Mesenchymal stem cell (in vitro differentiated cells and primary cell): ENCODE data around the gene TIMM17A.
A peak's percentile ranks its signal among the peaks of the same experiment; 100 is the strongest.

Experiments used
- DNase-seq: peaks from one replicate; pipeline ENCODE4 v3.0.0-alpha.2; 2013
- H2AFZ ChIP-seq: one replicate; pipeline ENCODE4 v1.6.1; 2013; ENCODE audit warnings: low read depth, mild to moderate bottlenecking, control low read depth, inconsistent platforms, low read length, moderate library complexity
- H2AK5ac ChIP-seq: 2 replicates; pipeline ENCODE4 v1.6.1; 2013; ENCODE audit warnings: low read length, moderate library complexity, mild to moderate bottlenecking, inconsistent platforms; ENCODE audit not compliant: severe bottlenecking
- H2BK120ac ChIP-seq: one replicate; pipeline ENCODE4 v1.6.1; 2013; ENCODE audit warnings: low read depth, mild to moderate bottlenecking, inconsistent platforms, low read length, moderate library complexity
- H2BK12ac ChIP-seq, 2 experiments: one replicate each; pipeline ENCODE4 v1.6.1; 2013; ENCODE audit warnings: inconsistent platforms in 2 of 2, low read length in 2 of 2, mild to moderate bottlenecking in 2 of 2, moderate library complexity in 2 of 2, control low read depth in 1 of 2
- H2BK15ac ChIP-seq: one replicate; pipeline ENCODE4 v1.6.1; 2013; ENCODE audit warnings: mild to moderate bottlenecking, low read depth, inconsistent platforms; ENCODE audit not compliant: poor library complexity, severe bottlenecking
- H2BK5ac ChIP-seq: 2 replicates; pipeline ENCODE4 v1.6.1; 2013; ENCODE audit warnings: low read depth, mild to moderate bottlenecking, low read length, control low read depth, inconsistent platforms; ENCODE audit not compliant: poor library complexity, severe bottlenecking
- H3K14ac ChIP-seq, 2 experiments: one replicate each; pipeline ENCODE4 v1.6.1; 2013; ENCODE audit warnings: inconsistent platforms in 2 of 2, low read length in 2 of 2, control low read depth in 1 of 2, mild to moderate bottlenecking in 1 of 2, moderate library complexity in 1 of 2
- H3K18ac ChIP-seq, 2 experiments: one replicate each; pipeline ENCODE4 v1.6.1; 2013; ENCODE audit warnings: inconsistent platforms in 2 of 2, low read length in 2 of 2, control low read depth in 1 of 2, low read depth in 1 of 2, mild to moderate bottlenecking in 1 of 2
- H3K23ac ChIP-seq, 2 experiments: one replicate each; pipeline ENCODE4 v1.6.1; 2013; ENCODE audit warnings: inconsistent platforms in 2 of 2, low read length in 2 of 2, mild to moderate bottlenecking in 2 of 2, moderate library complexity in 2 of 2, control low read depth in 1 of 2
- H3K27ac ChIP-seq: 2 replicates; pipeline ENCODE4 v1.5.1; 2013; ENCODE audit warnings: mild to moderate bottlenecking, moderate library complexity, low read length, control low read depth, inconsistent platforms; ENCODE audit not compliant: poor library complexity, severe bottlenecking
- H3K27me3 ChIP-seq, 2 experiments: 2 replicates each; pipeline versions ENCODE4 v1.6.1 to v1.7.0; 2013; ENCODE audit warnings: low read length in 2 of 2, mild to moderate bottlenecking in 2 of 2, moderate library complexity in 2 of 2, control low read depth in 1 of 2, inconsistent platforms in 1 of 2; ENCODE audit not compliant: control insufficient read depth in 1 of 2, insufficient read depth in 1 of 2
- H3K36me3 ChIP-seq, 2 experiments: 2 replicates each; pipeline versions ENCODE4 v1.6.1 to v1.7.0; 2013; ENCODE audit warnings: low read length in 2 of 2, control low read depth in 1 of 2, inconsistent platforms in 1 of 2, low read depth in 1 of 2, mild to moderate bottlenecking in 1 of 2; ENCODE audit not compliant: insufficient read depth in 2 of 2, control insufficient read depth in 1 of 2
- H3K4ac ChIP-seq, 2 experiments: one replicate each; pipeline ENCODE4 v1.6.1; 2013; ENCODE audit warnings: inconsistent platforms in 2 of 2, low read length in 2 of 2, mild to moderate bottlenecking in 2 of 2, moderate library complexity in 2 of 2, control low read depth in 1 of 2, low read depth in 1 of 2
- H3K4me1 ChIP-seq: 2 replicates; pipeline ENCODE4 v1.6.1; 2013; ENCODE audit warnings: low read depth, low read length, control low read depth; ENCODE audit not compliant: control insufficient read depth, insufficient read depth
- H3K4me2 ChIP-seq: 2 replicates; pipeline ENCODE4 v1.6.1; 2013; ENCODE audit warnings: low read length, mild to moderate bottlenecking, inconsistent platforms; ENCODE audit not compliant: poor library complexity, severe bottlenecking
- H3K4me3 ChIP-seq, 2 experiments: 2 replicates each; pipeline versions ENCODE4 v1.5.1 to v1.7.0; 2013; ENCODE audit warnings: low read length in 2 of 2, mild to moderate bottlenecking in 2 of 2, control low read depth in 1 of 2, low read depth in 1 of 2; ENCODE audit not compliant: insufficient read depth in 1 of 2
- H3K79me1 ChIP-seq: replicated peaks from 2 replicates; pipeline ENCODE4 v1.6.1; 2013; ENCODE audit warnings: mild to moderate bottlenecking, control low read depth, low read length, inconsistent platforms; ENCODE audit not compliant: poor library complexity, severe bottlenecking
- H3K9ac ChIP-seq: 2 replicates; pipeline ENCODE4 v1.7.0; 2013; ENCODE audit warnings: mild to moderate bottlenecking, low read length, moderate library complexity
- H3K9me3 ChIP-seq: 2 replicates; pipeline ENCODE4 v1.7.0; 2013; ENCODE audit warnings: mild to moderate bottlenecking, low read length; ENCODE audit not compliant: control insufficient read depth
- H4K8ac ChIP-seq: one replicate; pipeline ENCODE4 v1.6.1; 2013; ENCODE audit warnings: inconsistent platforms, mild to moderate bottlenecking, low read length, moderate library complexity
- H4K91ac ChIP-seq: one replicate; pipeline ENCODE4 v1.6.1; 2013; ENCODE audit warnings: mild to moderate bottlenecking, low read length, inconsistent platforms
- WGBS: methylation state at CpG from one replicate; pipeline ENCODE4 v1.1.7; 2013; ENCODE audit warnings: mixed read lengths; 5-methylcytosine and 5-hydroxymethylcytosine counted together

TIMM17A gene

GRCh38 chr1:201937624-201938213 is 17.6 kb upstream of the TIMM17A start:
- no peak overlapping the region for H2BK120ac ChIP-seq
- peak overlapping the region; percentile 45 for H3K9ac ChIP-seq
- H3K23ac ChIP-seq, result no peak overlapping the region
- H2AFZ ChIP-seq, result no peak overlapping the region
- H3K4me2 ChIP-seq, result no peak overlapping the region
- WGBS, result 40% methylated on average over 3 of the region's 5 CpGs
- peak overlapping the region; percentile 49 to 88 for H2BK12ac ChIP-seq
- H3K9me3 ChIP-seq, result no peaks in the 10 kb centered on the region
- H2BK5ac ChIP-seq, result no peak overlapping the region
- H3K4me3 ChIP-seq, result no peak overlapping the region
- no peak overlapping the region for H3K18ac ChIP-seq
- no peaks in the 10 kb centered on the region for H3K79me1 ChIP-seq
- no peaks in the 10 kb centered on the region for H3K27me3 ChIP-seq
- H3K4ac ChIP-seq, result peak overlapping the region in 1 of 2 experiments; percentile 24
- H4K8ac ChIP-seq, result no peak overlapping the region
- peak; percentile 91 for DNase-seq
- H2BK15ac ChIP-seq, result no peak overlapping the region
- no peak overlapping the region for H4K91ac ChIP-seq
- H3K36me3 ChIP-seq, result no peaks in the 10 kb centered on the region
- H3K4me1 ChIP-seq, result peaks cover 14% of the 10 kb centered on the region
- no peak overlapping the region for H3K14ac ChIP-seq
- H2AK5ac ChIP-seq, result no peak overlapping the region
- H3K27ac ChIP-seq, result peak overlapping the region; percentile 21

GRCh38 chr1:201938440-201939035 is 16.8 kb upstream of the TIMM17A start:
- Histone ChIP-seq H2AK5ac (peak overlapping the region; percentile 23), H3K4me3 (peak overlapping the region in 1 of 2 experiments; percentile 18), H2BK12ac (peak overlapping the region; percentile 38 to 51), H3K4ac (peak overlapping the region; percentile 71 to 81), H2BK120ac (peak overlapping the region; percentile 65), H3K36me3 (no peaks in the 10 kb centered on the region), H3K27me3 (no peaks in the 10 kb centered on the region), H3K18ac (peak overlapping the region; percentile 50 to 95), H2BK15ac (peak overlapping the region; percentile 90), H2BK5ac (no peak overlapping the region), H3K27ac (no peak overlapping the region), H3K4me2 (no peak overlapping the region), H4K91ac (peak overlapping the region; percentile 93), H3K9ac (peak overlapping the region; percentile 45), H3K14ac (no peak overlapping the region), H3K23ac (no peak overlapping the region), H4K8ac (peak overlapping the region; percentile 78), H3K79me1 (no peaks in the 10 kb centered on the region), H2AFZ (no peak overlapping the region), H3K9me3 (no peaks in the 10 kb centered on the region), H3K4me1 (peaks cover 14% of the 10 kb centered on the region)
- WGBS, result 28% methylated on average over 4 of the region's 4 CpGs
- peak; percentile 75 for DNase-seq

GRCh38 chr1:201939148-201939547 is 16.2 kb upstream of the TIMM17A start:
- Histone ChIP-seq H4K91ac (no peak overlapping the region), H3K27me3 (no peaks in the 10 kb centered on the region), H2BK5ac (no peak overlapping the region), H3K18ac (peak overlapping the region in 1 of 2 experiments; percentile 77), H3K14ac (no peak overlapping the region), H3K9me3 (no peaks in the 10 kb centered on the region), H3K4me1 (peaks cover 11% of the 10 kb centered on the region), H2AK5ac (no peak overlapping the region), H3K4ac (peak overlapping the region in 1 of 2 experiments; percentile 5), H3K79me1 (no peaks in the 10 kb centered on the region), H4K8ac (peak overlapping the region; percentile 84), H2BK15ac (no peak overlapping the region), H3K23ac (no peak overlapping the region), H2AFZ (no peak overlapping the region), H3K9ac (no peak overlapping the region), H3K27ac (no peak overlapping the region), H2BK12ac (no peak overlapping the region), H3K4me3 (no peak overlapping the region), H3K4me2 (no peak overlapping the region), H2BK120ac (no peak overlapping the region), H3K36me3 (no peaks in the 10 kb centered on the region)
- WGBS, result 83% methylated on average over 2 of the region's 4 CpGs
- no peak for DNase-seq

DNA sequence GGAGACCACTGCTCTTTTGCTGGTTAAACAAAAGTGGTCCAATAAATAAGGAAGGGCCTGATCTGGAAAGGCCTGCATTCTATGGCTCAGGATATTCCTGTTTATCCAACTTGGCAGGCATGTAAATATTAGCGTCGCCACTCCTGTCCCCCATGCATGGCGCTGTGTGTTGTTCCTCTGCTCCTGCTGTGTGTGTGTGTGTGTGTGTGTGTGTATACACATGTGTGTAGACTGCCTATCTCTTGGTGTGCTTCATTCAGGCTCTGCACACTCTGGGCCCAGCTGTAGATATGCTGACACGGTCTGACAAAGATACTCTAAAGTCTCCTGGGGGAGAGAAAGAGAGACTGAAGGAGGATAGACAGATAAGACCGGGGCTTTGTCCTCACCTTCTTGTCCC is 15.7 kb upstream of the TIMM17A start:
- Histone ChIP-seq H3K23ac (peak overlapping the region in 1 of 2 experiments; percentile 14), H3K4me1 (peaks cover 9% of the 10 kb centered on the region), H3K9ac (no peak overlapping the region), H2AK5ac (peak overlapping the region; percentile 70), H3K27me3 (no peaks in the 10 kb centered on the region), H3K14ac (peak overlapping the region in 1 of 2 experiments; percentile 26), H2AFZ (no peak overlapping the region), H3K4me2 (no peak overlapping the region), H3K36me3 (no peaks in the 10 kb centered on the region), H4K91ac (peak overlapping the region; percentile 93), H3K79me1 (no peaks in the 10 kb centered on the region), H2BK5ac (no peak overlapping the region), H3K18ac (peak overlapping the region; percentile 67 to 77), H3K4ac (peak overlapping the region; percentile 35 to 63), H3K4me3 (no peak overlapping the region), H4K8ac (peak overlapping the region; percentile 84), H2BK15ac (no peak overlapping the region), H2BK12ac (peak overlapping the region; percentile 71 to 79), H2BK120ac (peak overlapping the region; percentile 77), H3K27ac (no peak overlapping the region), H3K9me3 (no peaks in the 10 kb centered on the region)
- 73% methylated on average over 4 of the region's 5 CpGs for WGBS
- DNase-seq, result no peak
